Gastroesophageal sphincter (tissue), 3 donors: ENCODE measurements around the gene SYT8.

ENCODE experiments used
- CTCF ChIP-seq, 4 experiments: fragments of 200-600 bp in 2 of 4; fragments of 450-650 bp in 2 of 4; sonication (generic) in 1 of 4; IDR thresholded peaks; one replicate each; pipeline ENCODE4 v1.5.1; 2017 to 2019; ENCODE audit warnings: antibody characterized with exemption in 4 of 4, mild to moderate bottlenecking in 2 of 4, moderate library complexity in 2 of 4
- POLR2AphosphoS5 ChIP-seq: sonication (generic); formaldehyde crosslinking; IDR thresholded peaks from one replicate; pipeline ENCODE4 v1.6.1; 2017; ENCODE audit warnings: antibody characterized with exemption

GRCh38 chr11:1864231-1864630 lies 29.4 kb downstream of the SYT8 start:
- TF ChIP-seq POLR2AphosphoS5 (no peak), CTCF (IDR thresholded peaks at IDR 0.05) (no peak)
